Measurements from ENCODE around the gene GJB4. TPM values are rescaled to one million over a fixed set of nuclear protein-coding genes. Genes with fewer than 3 reads are reported as not detected.

GJB4 gene
- polyA plus RNA-seq, 1 of the 3 experiments (the other 2 are of a cell fraction) = not detected

- ChIA-PET CTCF (interaction anchor here (0.7 to 2.3 kb wide), 7 partner anchors 9 to 102 kb away, joined by 3 to 12 read pairs (median 3); partner anchors contain the start of gene SMIM12), POLR2A (no interaction called here)
- H3K9ac ChIP-seq = no peak overlapping the region
- H3K9me2 ChIP-seq = no peaks in the 10 kb centered on the region
- 53% methylated on average over 6 of the region's 18 CpGs for WGBS (ENCODE audit: low lambda C conversion rate)
- H3F3A ChIP-seq (replicated peaks; ENCODE audit: insufficient read depth) = no peaks in the 10 kb centered on the region
- peak overlapping the region in 1 of 2 experiments; percentile 23; a peak in 1 of 4 replicates for H3K4me3 ChIP-seq (ENCODE audit: low read depth in 2 of 2, low read length in 1 of 2)
- H3K79me2 ChIP-seq (ENCODE audit: insufficient read depth) = no peaks in the 10 kb centered on the region
- no peak overlapping the region for H2AFZ ChIP-seq (ENCODE audit: low read depth)
- H3K36me3 ChIP-seq (replicated peaks in 1 of 2; ENCODE audit: control insufficient read depth in 1 of 2, insufficient read depth in 2 of 2, low read length in 1 of 2) = no peaks in the 10 kb centered on the region
- no peak overlapping the region for H3K27ac ChIP-seq (ENCODE audit: low read depth in 2 of 2, low read length in 1 of 2)
- TF ChIP-seq RCOR1 (IDR thresholded peaks at IDR 0.05; ENCODE audit: low read length) (no peak), YY1 (IDR thresholded peaks at IDR 0.05; ENCODE audit: low read depth) (no peak), EP300 (IDR thresholded peaks at IDR 0.05; ENCODE audit: borderline replicate concordance in 1 of 2, low read depth in 1 of 2, low read length in 1 of 2) (no peak), FOSL2 (IDR thresholded peaks at IDR 0.05; ENCODE audit: borderline replicate concordance, low read depth) (no peak), PBX3 (IDR thresholded peaks at IDR 0.05) (no peak), CHD2 (IDR thresholded peaks at IDR 0.05; ENCODE audit: low read length, partially characterized antibody) (no peak)
- H3K9me3 ChIP-seq = no peaks in the 10 kb centered on the region
- H3K4me2 ChIP-seq = no peak overlapping the region
- H3K4me1 ChIP-seq (ENCODE audit: control insufficient read depth in 1 of 2, insufficient read depth in 2 of 2, low read depth in 1 of 2, low read length in 1 of 2) = peaks cover 0 to 6% of the 10 kb centered on the region in 2 experiments; a peak in 1 of 4 replicates
- no peak for DNase-seq
- H4K20me1 ChIP-seq (ENCODE audit: insufficient read depth) = no peaks in the 10 kb centered on the region
- H3K27me3 ChIP-seq (ENCODE audit: insufficient read depth) = peaks cover 32% of the 10 kb centered on the region
These were observed 22.4 kb downstream of the GJB4 start for GRCh38 chr1:34781844-34782391.

- H3K4me3 ChIP-seq (ENCODE audit: low read depth in 2 of 2, low read length in 1 of 2) = no peak overlapping the region
- no peak overlapping the region for H2AFZ ChIP-seq (ENCODE audit: low read depth)
- H3K79me2 ChIP-seq (ENCODE audit: insufficient read depth) = no peaks in the 10 kb centered on the region
- WGBS (ENCODE audit: low lambda C conversion rate) = 73% methylated on average over 24 of the region's 28 CpGs
- peaks cover 29% of the 10 kb centered on the region for H3K27me3 ChIP-seq (ENCODE audit: insufficient read depth)
- H4K20me1 ChIP-seq (ENCODE audit: insufficient read depth) = no peaks in the 10 kb centered on the region
- no peak for TF ChIP-seq RAD21 (IDR thresholded peaks at IDR 0.05; ENCODE audit: low read length)
- no peak for TF ChIP-seq GATA2 (CRISPR knock-in tag; IDR thresholded peaks at IDR 0.05)
- no peak for TF ChIP-seq CHD2 (IDR thresholded peaks at IDR 0.05; ENCODE audit: low read length, partially characterized antibody)
- no peak for TF ChIP-seq FOXM1 (IDR thresholded peaks at IDR 0.05; ENCODE audit: low read depth)
- no peak for TF ChIP-seq NFIC (IDR thresholded peaks at IDR 0.05; ENCODE audit: borderline replicate concordance)
- no peak for TF ChIP-seq FOSL2 (IDR thresholded peaks at IDR 0.05; ENCODE audit: borderline replicate concordance, low read depth)
- H3K4me1 ChIP-seq (ENCODE audit: control insufficient read depth in 1 of 2, insufficient read depth in 2 of 2, low read depth in 1 of 2, low read length in 1 of 2) = peaks cover 0 to 6% of the 10 kb centered on the region in 2 experiments; a peak in 1 of 4 replicates
- H3K9me2 ChIP-seq = no peaks in the 10 kb centered on the region
- no peak overlapping the region for H3K9ac ChIP-seq
- H3K9me3 ChIP-seq = no peaks in the 10 kb centered on the region
- no peak overlapping the region for H3K27ac ChIP-seq (ENCODE audit: low read depth in 2 of 2, low read length in 1 of 2)
- no peaks in the 10 kb centered on the region for H3K36me3 ChIP-seq (replicated peaks in 1 of 2; ENCODE audit: control insufficient read depth in 1 of 2, insufficient read depth in 2 of 2, low read length in 1 of 2)
- DNase-seq = no peak
- H3F3A ChIP-seq (replicated peaks; ENCODE audit: insufficient read depth) = no peaks in the 10 kb centered on the region
- no peak overlapping the region for H3K4me2 ChIP-seq
- ChIA-PET POLR2A (no interaction called here), CTCF (interaction anchor here (0.9 to 1.2 kb wide), 3 partner anchors 75 to 622 kb away, joined by 3 to 7 read pairs (median 5); partner anchors contain the start of gene SMIM12)
These were observed 25.2 kb downstream of the GJB4 start for GRCh38 chr1:34784751-34785221.
